ENCODE results near the gene SCT. TPM values are rescaled to one million over a fixed set of nuclear protein-coding genes. Genes with fewer than 3 reads are reported as not detected.

The SCT gene
- total and polyA plus RNA-seq, 8 donors = 0.58 to 0.69 TPM; not detected in 6

- Histone ChIP-seq H3K27me3 (no peaks in the 10 kb centered on the region), H3K4me1 (no peaks in the 10 kb centered on the region), H3K27ac (no peak overlapping the region), H3K4me3 (no peak overlapping the region), H3K9me3 (no peaks in the 10 kb centered on the region), H3K36me3 (peaks cover 0 to 9% (median 0%) of the 10 kb centered on the region in 3 donors)
- no peak for FAIRE-seq
- DNase-seq = peak in 1 of 6 donors; percentile 59
- intact Hi-C loops (cut with DNase I) = no loop called here
- ATAC-seq = no peak
- WGBS, 2 donors = 65 to 67% methylated on average over 58 to 80 of the region's 80 CpGs
- TF ChIP-seq CTCF (IDR thresholded peaks at IDR 0.05) = no peak
These were observed 12.5 kb upstream of the SCT start for GRCh38 chr11:639332-639955.

- Histone ChIP-seq H3K36me3 (peaks cover 0 to 2% (median 0%) of the 10 kb centered on the region in 3 donors), H3K27me3 (no peaks in the 10 kb centered on the region), H3K4me1 (no peaks in the 10 kb centered on the region), H3K4me3 (no peak overlapping the region), H3K27ac (no peak overlapping the region), H3K9me3 (no peaks in the 10 kb centered on the region)
- 82 to 88% methylated on average over 27 to 28 of the region's 28 CpGs for WGBS, 2 donors
- DNase-seq (no peak), FAIRE-seq (no peak), ATAC-seq (no peak)
- intact Hi-C loops (cut with DNase I) = no loop called here
- TF ChIP-seq CTCF (IDR thresholded peaks at IDR 0.05) = no peak
These were observed 11.8 kb upstream of the SCT start for GRCh38 chr11:638631-639331.

DNA sequence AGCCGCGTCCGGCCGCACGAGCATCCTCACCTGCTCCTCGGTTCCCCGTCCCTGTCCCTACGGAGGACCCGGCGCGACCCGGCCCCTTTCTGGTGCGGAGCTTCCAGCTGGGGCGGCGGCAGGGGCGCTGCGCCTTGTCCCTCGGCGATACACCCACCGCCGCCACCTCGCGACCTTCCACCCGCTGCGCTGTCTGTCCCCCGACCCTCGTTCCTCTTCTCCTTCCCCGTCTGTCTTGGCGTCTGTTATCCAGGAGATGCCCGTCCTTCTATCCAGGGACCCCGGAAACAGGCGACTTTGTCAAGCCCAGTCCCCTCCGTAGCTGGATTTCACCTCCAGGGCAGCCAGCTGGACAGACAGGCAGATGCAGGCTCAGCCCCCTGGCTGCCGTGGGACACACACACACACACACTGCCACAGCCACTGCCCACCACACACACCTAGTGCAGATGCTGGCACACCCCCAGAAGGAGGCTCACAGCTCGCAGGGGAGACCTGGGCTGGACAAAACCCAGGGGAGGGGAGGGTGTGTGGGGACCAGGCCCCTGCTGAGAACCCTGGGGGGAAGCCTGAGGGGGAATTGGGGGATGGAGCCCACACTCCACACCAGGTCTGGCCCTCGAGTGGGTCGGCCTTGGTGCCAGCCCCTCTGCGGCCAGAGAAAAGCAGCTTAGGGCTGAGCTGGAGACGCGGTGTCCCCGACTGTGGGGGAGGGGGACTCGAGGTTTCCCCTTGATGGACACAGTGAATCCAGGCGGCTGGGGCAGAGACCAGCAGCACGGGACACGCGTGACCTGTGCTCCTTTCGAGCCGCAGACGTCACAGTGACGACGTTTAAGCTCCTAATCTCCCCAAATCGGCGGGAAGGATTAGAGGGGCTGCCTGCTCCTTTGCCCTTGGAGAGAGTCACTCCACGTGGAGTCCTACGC, 10.9 kb upstream of the SCT start:
- intact Hi-C loops (cut with DNase I) = no loop called here
- H3K4me1 ChIP-seq = no peaks in the 10 kb centered on the region
- no peak overlapping the region for H3K4me3 ChIP-seq
- H3K36me3 ChIP-seq = no peaks in the 10 kb centered on the region
- peak in 2 of 6 donors; percentile 40 to 60 for DNase-seq
- TF ChIP-seq CTCF (IDR thresholded peaks at IDR 0.05) = no peak
- no peaks in the 10 kb centered on the region for H3K27me3 ChIP-seq
- H3K9me3 ChIP-seq = no peaks in the 10 kb centered on the region
- no peak for FAIRE-seq
- no peak overlapping the region for H3K27ac ChIP-seq
- no peak for ATAC-seq
- 71 to 75% methylated on average over 53 to 55 of the region's 55 CpGs for WGBS, 2 donors

- FAIRE-seq = no peak
- intact Hi-C loops (cut with DNase I) = no loop called here
- no peaks in the 10 kb centered on the region for H3K36me3 ChIP-seq
- no peaks in the 10 kb centered on the region for H3K9me3 ChIP-seq
- no peak overlapping the region for H3K27ac ChIP-seq
- H3K27me3 ChIP-seq = no peaks in the 10 kb centered on the region
- ATAC-seq = no peak
- 33 to 50% methylated on average over 8 to 34 of the region's 34 CpGs for WGBS, 2 donors
- TF ChIP-seq CTCF (IDR thresholded peaks at IDR 0.05) = no peak
- DNase-seq = peak in 2 of 6 donors; percentile 62 to 77
- peak overlapping the region in 1 of 4 donors; percentile 8 for H3K4me3 ChIP-seq
- no peaks in the 10 kb centered on the region for H3K4me1 ChIP-seq
These were observed 10.3 kb upstream of the SCT start for GRCh38 chr11:637333-637592.

Data from pancreas (tissue), 10 donors.